Fibroblast of lung (primary cell): ENCODE measurements around the gene SCYGR8. TPM values are rescaled to one million over a fixed set of nuclear protein-coding genes. Genes with fewer than 3 reads are reported as not detected.

Experiments used
- DNase-seq, 2 donors: peaks; one replicate each; pipeline versions ENCODE4 v3.0.0 to v3.0.0-alpha.2; 2010; ENCODE audit warnings: low read depth in 2 of 2
- H2AFZ ChIP-seq: 2 replicates; pipeline ENCODE4 v1.5.1; 2012; ENCODE audit warnings: low read length, control low read depth, inconsistent platforms
- H3K27ac ChIP-seq: 2 replicates; pipeline ENCODE4 v1.5.1; 2011; ENCODE audit warnings: low read length, control low read depth; ENCODE audit not compliant: insufficient read depth
- H3K27me3 ChIP-seq: 2 replicates; pipeline ENCODE4 v1.5.1; 2011; ENCODE audit warnings: mild to moderate bottlenecking, low read length; ENCODE audit not compliant: control insufficient read depth, insufficient read depth
- H3K36me3 ChIP-seq: 2 replicates; pipeline ENCODE4 v1.5.1; 2011; ENCODE audit warnings: low read length; ENCODE audit not compliant: control insufficient read depth, insufficient read depth
- H3K4me1 ChIP-seq: 2 replicates; pipeline ENCODE4 v1.5.1; 2011; ENCODE audit warnings: low read length; ENCODE audit not compliant: control insufficient read depth, insufficient read depth; ENCODE audit errors: extremely low read depth
- H3K4me2 ChIP-seq: 2 replicates; pipeline ENCODE4 v1.5.1; 2011; ENCODE audit warnings: low read length, control low read depth; ENCODE audit not compliant: insufficient read depth; ENCODE audit errors: extremely low read depth
- H3K4me3 ChIP-seq, 4 experiments: fragments of 200-600 bp in 1 of 4; sonication (generic) in 1 of 4; replicated peaks in 1 of 4; 2 replicates each; pipeline ENCODE4 v1.5.1; 2011 to 2016; ENCODE audit warnings: low read length in 4 of 4, low read depth in 3 of 4, mild to moderate bottlenecking in 3 of 4, control low read depth in 2 of 4, inconsistent platforms in 1 of 4, mixed read lengths in 1 of 4; ENCODE audit not compliant: insufficient read depth in 1 of 4; ENCODE audit errors: control extremely low read depth in 1 of 4
- H3K79me2 ChIP-seq: 2 replicates; pipeline ENCODE4 v1.5.1; 2012; ENCODE audit warnings: mild to moderate bottlenecking, low read length, inconsistent platforms; ENCODE audit not compliant: control insufficient read depth, insufficient read depth
- H3K9ac ChIP-seq: 2 replicates; pipeline ENCODE4 v1.5.1; 2011; ENCODE audit warnings: mild to moderate bottlenecking, low read length, control low read depth; ENCODE audit not compliant: insufficient read depth
- H3K9me3 ChIP-seq: 2 replicates; pipeline ENCODE4 v1.5.1; 2012; ENCODE audit warnings: low read depth, low read length; ENCODE audit not compliant: control insufficient read depth, insufficient read depth
- H4K20me1 ChIP-seq: 2 replicates; pipeline ENCODE4 v1.5.1; 2011; ENCODE audit warnings: low read length; ENCODE audit not compliant: control insufficient read depth, insufficient read depth; ENCODE audit errors: extremely low read depth
- EZH2 ChIP-seq: IDR thresholded peaks from 2 replicates; pipeline ENCODE4 v1.5.1; 2012; ENCODE audit warnings: low read length, control low read depth, mild to moderate bottlenecking; ENCODE audit errors: missing control alignments
- polyA plus RNA-seq, 2 donors: library from polyadenylated mRNA; depleted of rRNA in 1 of 2; stranded (reverse) in 1 of 2; unstranded in 1 of 2; fragments of >200 nt; gene quantifications; 2 replicates each; pipeline ENCODE4 v1.2.1, GENCODE V29; 2011 to 2012; ENCODE audit warnings: missing spikeins in 1 of 2
- total RNA-seq: library from RNA; depleted of rRNA; stranded (reverse); fragments of >200 nt; gene quantifications from 2 replicates; pipeline ENCODE4 v1.2.1, GENCODE V29; 2014
- TF ChIP-seq, protein P1 (sequence below), 2 donors: IDR thresholded peaks in 1 of 2; conservative IDR thresholded peaks in 1 of 2; 1 replicate in 1 of 2; 2 replicates in 1 of 2; pipeline ENCODE4 v1.5.1; 2011 to 2012; ENCODE audit warnings: low read length in 2 of 2, control low read depth in 1 of 2, inconsistent platforms in 1 of 2, low read depth in 1 of 2, mild to moderate bottlenecking in 1 of 2

The SCYGR8 gene
- total and polyA plus RNA-seq, 2 donors (not counting 1 experiment from before 2014, with no cell fraction given): not detected

DNA sequence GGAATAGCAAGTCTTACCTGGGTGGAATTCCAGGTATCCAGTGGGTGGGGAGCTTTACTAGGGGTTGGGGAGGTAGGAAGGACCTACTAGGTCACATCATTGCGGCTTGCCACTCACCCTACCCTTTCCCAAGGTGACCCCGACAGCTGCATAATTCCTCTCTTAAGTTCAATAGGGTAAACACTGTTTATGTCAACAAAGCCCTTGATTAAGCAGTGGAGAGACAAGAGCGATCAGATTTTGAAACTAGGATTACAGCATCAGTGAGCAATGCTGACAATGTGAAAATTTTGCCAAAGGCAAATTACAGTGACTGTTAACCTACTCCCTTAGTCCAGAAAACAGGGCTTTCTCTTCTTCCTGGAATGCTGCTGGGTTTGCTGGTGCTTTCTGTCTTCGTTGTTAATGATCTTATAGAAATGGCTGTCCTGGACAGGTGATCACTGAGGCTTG is 42.4 kb upstream of the SCYGR8 start:
- no peak for TF ChIP-seq EZH2
- TF ChIP-seq, protein P1, sequence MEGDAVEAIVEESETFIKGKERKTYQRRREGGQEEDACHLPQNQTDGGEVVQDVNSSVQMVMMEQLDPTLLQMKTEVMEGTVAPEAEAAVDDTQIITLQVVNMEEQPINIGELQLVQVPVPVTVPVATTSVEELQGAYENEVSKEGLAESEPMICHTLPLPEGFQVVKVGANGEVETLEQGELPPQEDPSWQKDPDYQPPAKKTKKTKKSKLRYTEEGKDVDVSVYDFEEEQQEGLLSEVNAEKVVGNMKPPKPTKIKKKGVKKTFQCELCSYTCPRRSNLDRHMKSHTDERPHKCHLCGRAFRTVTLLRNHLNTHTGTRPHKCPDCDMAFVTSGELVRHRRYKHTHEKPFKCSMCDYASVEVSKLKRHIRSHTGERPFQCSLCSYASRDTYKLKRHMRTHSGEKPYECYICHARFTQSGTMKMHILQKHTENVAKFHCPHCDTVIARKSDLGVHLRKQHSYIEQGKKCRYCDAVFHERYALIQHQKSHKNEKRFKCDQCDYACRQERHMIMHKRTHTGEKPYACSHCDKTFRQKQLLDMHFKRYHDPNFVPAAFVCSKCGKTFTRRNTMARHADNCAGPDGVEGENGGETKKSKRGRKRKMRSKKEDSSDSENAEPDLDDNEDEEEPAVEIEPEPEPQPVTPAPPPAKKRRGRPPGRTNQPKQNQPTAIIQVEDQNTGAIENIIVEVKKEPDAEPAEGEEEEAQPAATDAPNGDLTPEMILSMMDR (conservative IDR thresholded peaks at IDR 0.05 in 1 of 2, IDR thresholded peaks at IDR 0.05 in 1 of 2; ENCODE audit: low read depth in 1 of 2, low read length in 2 of 2): no peak
- peak; percentile 29 to 31 for DNase-seq
- Histone ChIP-seq H4K20me1 (no peaks in the 10 kb centered on the region), H3K9me3 (no peaks in the 10 kb centered on the region), H3K27me3 (no peaks in the 10 kb centered on the region), H3K4me3 (no peak overlapping the region), H3K4me2 (no peak overlapping the region), H3K79me2 (no peaks in the 10 kb centered on the region), H3K27ac (no peak overlapping the region), H3K4me1 (no peaks in the 10 kb centered on the region), H3K9ac (no peak overlapping the region), H2AFZ (no peak overlapping the region), H3K36me3 (no peaks in the 10 kb centered on the region)

DNA sequence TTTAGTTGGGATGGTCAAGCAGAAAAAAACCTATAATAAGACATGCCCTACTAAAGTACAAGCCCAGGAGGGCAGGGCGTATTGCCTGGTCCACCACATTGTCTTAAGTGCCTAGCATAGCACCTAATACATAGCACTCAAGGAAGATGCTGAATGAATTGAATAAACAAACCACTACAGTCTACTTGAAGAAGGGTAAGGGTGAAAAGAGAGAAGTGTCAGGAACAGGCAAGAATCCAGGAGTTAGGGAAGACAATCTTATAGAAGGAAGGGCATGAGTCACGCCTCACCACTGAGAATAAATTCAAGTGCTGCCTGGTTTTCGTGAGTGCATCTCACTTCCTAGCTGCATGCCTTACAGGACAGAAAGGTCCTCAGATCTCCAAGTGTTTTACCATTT is 41.7 kb upstream of the SCYGR8 start:
- Histone ChIP-seq H3K27ac (no peak overlapping the region), H3K4me1 (no peaks in the 10 kb centered on the region), H3K4me3 (no peak overlapping the region), H3K9ac (no peak overlapping the region), H4K20me1 (no peaks in the 10 kb centered on the region), H2AFZ (no peak overlapping the region), H3K79me2 (no peaks in the 10 kb centered on the region), H3K4me2 (no peak overlapping the region), H3K27me3 (no peaks in the 10 kb centered on the region), H3K9me3 (no peaks in the 10 kb centered on the region), H3K36me3 (no peaks in the 10 kb centered on the region)
- peak; percentile 35 to 36 for DNase-seq
- TF ChIP-seq EZH2: no peak
- TF ChIP-seq, protein P1 (conservative IDR thresholded peaks at IDR 0.05 in 1 of 2, IDR thresholded peaks at IDR 0.05 in 1 of 2; ENCODE audit: low read depth in 1 of 2, low read length in 2 of 2): no peak

DNA sequence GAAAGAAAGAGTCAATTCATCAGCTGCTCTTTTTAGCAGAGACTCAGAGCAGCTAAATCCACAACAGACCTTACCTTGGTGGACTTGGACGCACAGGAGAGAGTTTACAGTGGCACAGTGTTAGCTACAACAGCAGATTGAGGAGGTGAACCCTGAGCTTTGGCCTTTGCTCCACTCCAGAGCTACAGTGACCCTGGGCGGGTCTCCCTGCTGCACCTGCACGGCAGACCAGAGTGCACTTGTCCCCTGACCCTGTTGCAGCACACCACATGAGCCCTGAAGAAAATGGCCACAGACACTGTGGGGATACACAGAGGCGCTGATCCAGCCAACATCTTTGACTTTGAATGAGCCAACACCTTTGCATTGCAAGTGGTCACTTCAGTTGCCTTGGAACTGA is 38.8 kb upstream of the SCYGR8 start:
- H3K27me3 ChIP-seq: no peaks in the 10 kb centered on the region
- no peak overlapping the region for H3K4me2 ChIP-seq
- no peak for DNase-seq
- no peaks in the 10 kb centered on the region for H3K36me3 ChIP-seq
- H4K20me1 ChIP-seq: no peaks in the 10 kb centered on the region
- no peak overlapping the region for H3K4me3 ChIP-seq
- no peak overlapping the region for H3K9ac ChIP-seq
- H3K4me1 ChIP-seq: no peaks in the 10 kb centered on the region
- TF ChIP-seq, protein P1 (conservative IDR thresholded peaks at IDR 0.05 in 1 of 2, IDR thresholded peaks at IDR 0.05 in 1 of 2; ENCODE audit: low read depth in 1 of 2, low read length in 2 of 2): no peak
- no peak for TF ChIP-seq EZH2
- no peak overlapping the region for H2AFZ ChIP-seq
- H3K79me2 ChIP-seq: no peaks in the 10 kb centered on the region
- H3K9me3 ChIP-seq: no peaks in the 10 kb centered on the region
- no peak overlapping the region for H3K27ac ChIP-seq
